ENCODE data around the gene ARPC4.
A peak's percentile ranks its signal among the peaks of the same experiment; 100 is the strongest.

The ARPC4 gene

DNA sequence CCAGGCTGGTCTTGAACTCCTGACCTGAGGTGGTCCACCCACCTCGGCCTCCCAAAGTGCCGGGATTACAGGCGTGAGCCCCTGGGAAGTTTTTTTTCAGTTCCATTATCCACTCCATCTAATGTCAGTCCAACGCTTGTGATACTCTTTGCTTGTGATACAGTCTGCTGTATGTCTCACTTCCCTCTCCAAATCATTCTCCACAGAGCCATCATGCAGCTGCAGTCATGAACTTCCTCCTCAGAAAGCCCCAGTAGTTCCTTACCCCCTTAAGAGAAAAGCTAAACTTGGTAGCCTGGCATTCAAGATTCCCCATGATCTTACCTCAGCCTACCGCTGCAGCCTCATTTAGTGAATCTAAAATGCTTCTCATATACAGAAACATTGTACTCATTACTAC lies 2.3 kb downstream of the ARPC4 start:
- TF ChIP-seq, protein P1, sequence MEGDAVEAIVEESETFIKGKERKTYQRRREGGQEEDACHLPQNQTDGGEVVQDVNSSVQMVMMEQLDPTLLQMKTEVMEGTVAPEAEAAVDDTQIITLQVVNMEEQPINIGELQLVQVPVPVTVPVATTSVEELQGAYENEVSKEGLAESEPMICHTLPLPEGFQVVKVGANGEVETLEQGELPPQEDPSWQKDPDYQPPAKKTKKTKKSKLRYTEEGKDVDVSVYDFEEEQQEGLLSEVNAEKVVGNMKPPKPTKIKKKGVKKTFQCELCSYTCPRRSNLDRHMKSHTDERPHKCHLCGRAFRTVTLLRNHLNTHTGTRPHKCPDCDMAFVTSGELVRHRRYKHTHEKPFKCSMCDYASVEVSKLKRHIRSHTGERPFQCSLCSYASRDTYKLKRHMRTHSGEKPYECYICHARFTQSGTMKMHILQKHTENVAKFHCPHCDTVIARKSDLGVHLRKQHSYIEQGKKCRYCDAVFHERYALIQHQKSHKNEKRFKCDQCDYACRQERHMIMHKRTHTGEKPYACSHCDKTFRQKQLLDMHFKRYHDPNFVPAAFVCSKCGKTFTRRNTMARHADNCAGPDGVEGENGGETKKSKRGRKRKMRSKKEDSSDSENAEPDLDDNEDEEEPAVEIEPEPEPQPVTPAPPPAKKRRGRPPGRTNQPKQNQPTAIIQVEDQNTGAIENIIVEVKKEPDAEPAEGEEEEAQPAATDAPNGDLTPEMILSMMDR (IDR thresholded peaks at IDR 0.05; ENCODE audit: insufficient read depth, low read depth, low read length, missing control alignments): no peak
- no peak for DNase-seq (ENCODE audit: low read depth)
- H3K4me3 ChIP-seq (ENCODE audit: low read length): no peak overlapping the region

DNA sequence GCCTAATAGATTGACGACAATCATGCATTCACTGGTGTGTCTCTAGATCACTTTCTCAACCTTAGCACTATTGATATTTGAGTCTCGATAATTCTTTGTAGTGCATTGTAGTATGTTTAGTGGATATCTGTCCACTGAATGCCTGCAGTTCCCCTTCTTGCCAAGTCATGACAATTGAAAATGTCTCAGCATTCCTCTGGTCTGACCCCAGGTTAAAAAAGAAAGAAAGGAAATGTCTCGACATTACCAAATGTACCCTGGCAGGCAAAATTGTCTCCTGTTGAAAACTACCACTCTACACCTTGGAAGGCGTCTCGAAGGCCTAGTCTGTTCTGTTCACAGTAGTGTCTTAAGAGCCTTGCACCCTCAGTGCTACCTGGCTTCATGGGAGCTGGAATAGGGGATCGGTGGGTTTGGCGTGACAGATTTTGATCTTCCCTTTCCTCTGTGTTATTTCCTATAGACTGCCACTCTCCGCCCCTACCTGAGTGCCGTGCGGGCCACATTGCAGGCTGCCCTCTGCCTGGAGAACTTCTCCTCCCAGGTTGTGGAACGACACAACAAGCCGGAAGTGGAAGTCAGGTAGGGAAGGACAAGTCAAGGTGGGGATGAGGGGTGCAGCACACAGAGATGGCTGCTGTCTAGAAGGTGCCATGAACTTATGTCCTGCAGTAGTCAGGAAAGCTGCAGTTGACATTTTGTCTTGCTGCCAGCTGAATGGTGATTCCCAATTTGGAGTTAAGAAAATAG lies 4.5 kb downstream of the ARPC4 start:
- no peak overlapping the region for H3K4me3 ChIP-seq (ENCODE audit: low read length)
- DNase-seq (ENCODE audit: low read depth): no peak
- TF ChIP-seq, protein P1 (IDR thresholded peaks at IDR 0.05; ENCODE audit: insufficient read depth, low read depth, low read length, missing control alignments): no peak

DNA sequence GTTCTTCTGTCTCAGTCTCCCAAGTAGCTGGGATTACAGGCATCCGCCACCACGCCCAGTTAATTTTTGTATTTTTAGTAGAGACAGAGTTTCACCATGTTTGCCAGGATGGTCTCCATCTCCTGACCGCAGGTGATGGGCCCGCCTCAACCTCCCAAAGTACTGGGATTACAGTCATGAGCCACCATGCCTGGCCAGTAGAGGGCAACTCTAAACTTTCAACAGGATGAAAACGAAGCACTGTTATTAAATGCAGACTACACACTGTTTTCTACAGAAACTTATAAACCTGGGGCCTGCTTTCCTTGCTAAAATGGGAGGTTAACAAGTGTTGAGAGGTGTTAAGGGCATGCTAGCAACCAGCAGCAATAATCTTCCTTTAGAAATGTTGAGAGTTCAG lies 7.6 kb downstream of the ARPC4 start:
- DNase-seq (ENCODE audit: low read depth): no peak
- TF ChIP-seq, protein P1 (IDR thresholded peaks at IDR 0.05; ENCODE audit: insufficient read depth, low read depth, low read length, missing control alignments): peak; percentile 29
- no peak overlapping the region for H3K4me3 ChIP-seq (ENCODE audit: low read length)

DNA sequence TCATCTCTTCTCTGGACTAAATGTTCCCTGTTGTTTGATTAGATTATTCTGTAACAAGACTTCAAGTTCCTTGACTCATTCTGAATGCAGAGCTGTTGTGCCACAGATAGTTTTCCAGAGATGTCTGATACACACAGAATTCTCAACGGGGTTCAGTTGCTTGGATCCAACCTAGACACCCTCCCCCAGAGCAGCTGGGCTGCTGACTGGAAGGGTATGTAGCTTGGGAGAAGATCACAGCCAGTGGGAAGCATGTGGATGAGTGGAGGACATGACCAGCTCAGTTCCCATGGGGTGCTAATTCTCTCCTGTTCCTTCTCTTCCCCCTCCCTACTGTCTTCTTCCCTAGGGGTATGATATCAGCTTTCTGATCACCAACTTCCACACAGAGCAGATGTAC lies 10.6 kb downstream of the ARPC4 start:
- H3K4me3 ChIP-seq (ENCODE audit: low read length): no peak overlapping the region
- DNase-seq (ENCODE audit: low read depth): no peak

DNA sequence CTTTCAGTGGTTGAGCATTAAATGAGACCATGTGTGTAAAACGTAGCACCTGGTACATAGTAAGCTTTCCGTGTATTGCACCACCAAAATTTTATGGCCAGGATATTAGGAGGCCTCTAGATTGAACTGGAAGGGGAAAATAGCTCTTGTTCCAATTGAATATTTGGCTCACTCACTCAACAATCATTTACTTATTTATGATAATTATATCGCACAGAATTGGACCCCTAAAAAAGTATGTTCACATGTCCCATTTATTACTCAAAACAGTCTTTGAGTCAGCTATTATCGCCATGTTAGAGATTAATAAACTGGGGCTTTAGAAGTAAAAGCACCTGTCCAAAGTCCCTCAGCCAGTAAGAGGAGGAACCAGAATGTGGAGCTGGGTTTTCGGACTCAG lies 12.1 kb downstream of the ARPC4 start:
- no peak for DNase-seq (ENCODE audit: low read depth)
- TF ChIP-seq, protein P1 (IDR thresholded peaks at IDR 0.05; ENCODE audit: insufficient read depth, low read depth, low read length, missing control alignments): no peak
- H3K4me3 ChIP-seq (ENCODE audit: low read length): no peak overlapping the region

More for the DNA sequence above, 10.6 kb downstream of the ARPC4 start:
- TF ChIP-seq, protein P1 (IDR thresholded peaks at IDR 0.05; ENCODE audit: insufficient read depth, low read depth, low read length, missing control alignments): no peak

DNA sequence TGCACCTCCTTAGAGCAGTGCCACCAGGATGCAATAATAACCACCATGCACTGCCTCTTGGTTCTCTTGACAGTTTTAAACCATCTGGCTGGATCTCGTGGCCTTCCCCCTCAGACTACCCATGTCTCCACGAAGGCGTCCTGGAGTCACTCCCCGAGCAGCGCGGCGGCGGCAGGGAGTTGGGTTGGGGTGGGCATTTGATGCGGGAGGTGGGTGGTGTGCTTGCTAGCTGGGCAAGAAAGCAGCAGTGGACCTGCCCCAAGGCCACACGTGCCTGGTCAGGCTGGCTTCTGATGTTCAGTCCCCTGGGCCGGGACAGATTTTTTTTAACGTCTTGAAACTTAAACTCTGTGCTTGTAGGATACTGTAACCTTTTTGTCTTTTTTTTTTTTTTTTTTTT lies 13.3 kb downstream of the ARPC4 start:
- TF ChIP-seq, protein P1 (IDR thresholded peaks at IDR 0.05; ENCODE audit: insufficient read depth, low read depth, low read length, missing control alignments): no peak

More for the DNA sequence above, 13.3 kb downstream of the ARPC4 start:
- no peak for DNase-seq (ENCODE audit: low read depth)
- H3K4me3 ChIP-seq (ENCODE audit: low read length): no peak overlapping the region
